PC-9 (cell line): ENCODE measurements around the gene SCARF2. TPM values are rescaled to one million over a fixed set of nuclear protein-coding genes. Genes with fewer than 3 reads are reported as not detected.

Source experiments
- BruUV-seq: library from RNA; stranded (reverse); fragments of 400-500 nt; replicated peaks from 2 replicates; lab custom pipeline; 2021; lab: Mats Ljungman, UMichigan
- CTCF ChIA-PET: fragments of 300-600 bp; sonication (Branson Sonifier 250); formaldehyde crosslinking; loops from one replicate; lab custom pipeline; 2022; ENCODE audit warnings: antibody characterized with exemption; lab: Charles Lee
- POLR2A ChIA-PET: fragments of 300-600 bp; sonication (Branson Sonifier 250); formaldehyde crosslinking; loops from one replicate; lab custom pipeline; 2022; ENCODE audit warnings: antibody characterized with exemption; ENCODE audit not compliant: unreplicated experiment; lab: Charles Lee
- DNase-seq, 2 experiments: peaks; one replicate each; pipeline versions ENCODE4 v3.0.0 to v3.0.0-alpha.2; 2015 to 2022; ENCODE audit warnings: mixed read lengths in 1 of 2
- H2AFZ ChIP-seq: fragments of 200-600 bp; sonication (generic); 2 replicates; pipeline ENCODE4 v1.8.1; 2017; ENCODE audit warnings: antibody characterized with exemption
- H3F3A ChIP-seq: fragments of 200-600 bp; sonication (generic); 2 replicates; pipeline ENCODE4 v1.8.1; 2017; ENCODE audit warnings: antibody characterized with exemption, mild to moderate bottlenecking, low read depth; ENCODE audit not compliant: insufficient read depth
- H3K27ac ChIP-seq: fragments of 200-600 bp; sonication (generic); 2 replicates; pipeline ENCODE4 v1.6.1; 2016; ENCODE audit warnings: mixed run types
- H3K27me3 ChIP-seq: fragments of 200-600 bp; sonication (generic); 2 replicates; pipeline ENCODE4 v1.6.1; 2016; ENCODE audit warnings: low read depth, mixed run types; ENCODE audit not compliant: insufficient read depth
- H3K36me3 ChIP-seq: fragments of 200-600 bp; sonication (generic); 2 replicates; pipeline ENCODE4 v1.6.1; 2016; ENCODE audit warnings: low read depth, mixed run types
- H3K4me1 ChIP-seq: fragments of 200-600 bp; sonication (generic); replicated peaks from 2 replicates; pipeline ENCODE4 v1.6.1; 2016; ENCODE audit warnings: mixed run types; ENCODE audit not compliant: insufficient read depth
- H3K4me2 ChIP-seq: fragments of 200-600 bp; sonication (generic); 2 replicates; pipeline ENCODE4 v1.6.1; 2017; ENCODE audit warnings: mixed run types
- H3K4me3 ChIP-seq: fragments of 200-600 bp; sonication (generic); 2 replicates; pipeline ENCODE4 v1.6.1; 2016; ENCODE audit warnings: mixed run types
- H3K79me2 ChIP-seq: fragments of 200-600 bp; sonication (generic); 2 replicates; pipeline ENCODE4 v1.6.1; 2017; ENCODE audit warnings: low read depth, mixed run types
- H3K9me2 ChIP-seq: fragments of 200-600 bp; sonication (generic); 2 replicates; pipeline ENCODE4 v1.8.1; 2017; ENCODE audit warnings: mild to moderate bottlenecking; ENCODE audit not compliant: insufficient read depth
- H3K9me3 ChIP-seq: fragments of 200-600 bp; sonication (generic); 2 replicates; pipeline ENCODE4 v1.8.1; 2016; ENCODE audit warnings: low read depth; ENCODE audit not compliant: insufficient read depth
- H4K20me1 ChIP-seq: fragments of 200-600 bp; sonication (generic); 2 replicates; pipeline ENCODE4 v1.8.1; 2017; ENCODE audit not compliant: insufficient read depth
- CTCF ChIP-seq: fragments of 200-600 bp; sonication (generic); conservative IDR thresholded peaks from 2 replicates; pipeline ENCODE4 v1.6.1; 2017; ENCODE audit warnings: mixed run types, antibody characterized with exemption, mild to moderate bottlenecking, moderate library complexity
- EZH2 ChIP-seq: fragments of 200-600 bp; sonication (generic); IDR thresholded peaks from 2 replicates; pipeline ENCODE4 v1.8.0; 2017; ENCODE audit warnings: antibody characterized with exemption, low read depth
- intact Hi-C: fragments of 100-400 bp; cut with micrococcal nuclease; formaldehyde crosslinking; loops from one replicate; pipeline ENCODE4 v1.10.0; 2022; ENCODE audit not compliant: unreplicated experiment
- total RNA-seq: library from RNA; stranded (reverse); gene quantifications from 2 replicates; pipeline ENCODE4 v1.2.3, GENCODE V29; 2021

The SCARF2 gene
- total RNA-seq, 1 experiment from 2014 or later: 0.52 TPM

DNA sequence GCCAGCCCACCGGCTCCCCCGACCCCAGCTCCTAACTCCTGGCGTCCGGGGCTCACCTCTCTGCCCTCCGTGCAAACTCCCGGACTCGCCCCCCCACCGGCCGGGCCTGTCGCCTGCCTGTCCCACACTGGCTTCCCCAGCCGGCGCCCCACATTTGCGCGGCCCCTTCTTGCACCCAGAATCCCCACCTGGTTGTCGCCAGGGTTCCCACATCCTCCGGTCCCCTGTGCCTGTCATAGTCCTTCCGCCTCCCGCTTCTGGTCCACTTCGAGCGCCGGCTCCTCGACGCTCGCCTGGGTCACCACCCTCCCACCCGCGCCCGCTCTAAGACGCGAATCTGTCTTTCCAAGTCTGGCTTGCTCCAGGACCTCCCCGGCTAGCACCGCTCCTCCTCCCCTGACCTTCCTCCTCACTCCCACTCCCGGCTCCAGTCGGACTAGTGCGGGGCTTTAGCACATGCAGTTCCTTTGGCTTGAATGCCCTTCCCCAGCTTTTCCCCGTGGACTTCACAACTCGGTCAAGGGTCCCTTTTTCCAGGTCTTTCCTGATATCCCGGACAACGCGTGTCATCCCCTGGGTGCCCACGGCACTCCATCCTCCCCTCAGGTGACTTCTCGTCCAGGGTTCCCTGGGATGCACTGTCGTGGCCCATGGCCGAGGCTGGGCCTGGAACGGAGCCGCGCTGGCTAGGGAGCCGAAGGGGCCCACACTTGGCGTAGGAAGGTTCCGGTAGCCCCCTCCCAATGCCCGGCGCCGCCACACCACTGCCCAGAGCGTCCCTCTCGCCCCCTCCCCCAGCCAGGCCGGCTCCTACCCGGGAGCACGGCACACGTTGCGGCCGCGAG lies 635 bp downstream of the SCARF2 start:
- TF ChIP-seq EZH2 (no peak), CTCF (no peak)
- no peak overlapping the region for H3K4me2 ChIP-seq
- CTCF ChIA-PET: no interaction called here
- no peak overlapping the region for H2AFZ ChIP-seq
- H3F3A ChIP-seq: no peaks in the 10 kb centered on the region
- DNase-seq: no peak
- no peak overlapping the region for H3K4me3 ChIP-seq
- H3K9me2 ChIP-seq: no peaks in the 10 kb centered on the region
- no TSS peak for BruUV-seq
- intact Hi-C loops: no loop called here
- POLR2A ChIA-PET: interaction anchor here (0.6 kb wide), 1 partner anchor 12 kb away, joined by 7 read pairs; no protein-coding TSS in a partner anchor
- no peak overlapping the region for H3K27ac ChIP-seq
- H4K20me1 ChIP-seq: no peaks in the 10 kb centered on the region
- H3K4me1 ChIP-seq: no peaks in the 10 kb centered on the region
- H3K9me3 ChIP-seq: no peaks in the 10 kb centered on the region
- H3K36me3 ChIP-seq: no peaks in the 10 kb centered on the region
- H3K27me3 ChIP-seq: no peaks in the 10 kb centered on the region
- H3K79me2 ChIP-seq: no peaks in the 10 kb centered on the region

DNA sequence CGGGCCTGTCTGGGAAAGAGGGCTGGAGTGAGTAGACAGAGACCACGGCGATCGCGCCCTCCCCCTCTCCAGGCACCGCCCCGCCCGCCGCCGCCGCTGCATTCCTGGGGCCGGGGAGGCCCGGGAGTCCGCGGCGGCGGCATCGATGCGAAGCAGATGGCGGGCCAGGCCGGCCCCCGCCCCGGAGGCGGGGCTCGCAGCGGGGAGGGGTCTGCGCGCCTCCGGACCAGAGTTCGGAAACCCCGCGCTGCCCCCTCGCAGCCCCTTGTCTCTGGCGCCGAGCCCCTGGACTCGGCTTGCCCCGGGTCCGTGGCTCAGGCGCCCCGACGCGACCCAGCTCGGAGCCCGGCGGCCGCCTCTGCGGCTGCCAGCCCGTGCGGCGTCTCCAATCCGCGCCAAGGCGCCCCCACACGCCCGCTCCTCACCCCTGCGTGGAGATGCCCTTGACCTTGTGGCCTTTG lies 1.3 kb downstream of the SCARF2 start:
- TF ChIP-seq EZH2 (no peak), CTCF (no peak)
- no peak overlapping the region for H3K4me2 ChIP-seq
- H3K27me3 ChIP-seq: no peaks in the 10 kb centered on the region
- H3K4me3 ChIP-seq: no peak overlapping the region
- ChIA-PET CTCF (no interaction called here), POLR2A (interaction anchor here (0.6 kb wide), 1 partner anchor 12 kb away, joined by 7 read pairs; no protein-coding TSS in a partner anchor)
- no peaks in the 10 kb centered on the region for H3K79me2 ChIP-seq
- H4K20me1 ChIP-seq: no peaks in the 10 kb centered on the region
- no TSS peak for BruUV-seq
- intact Hi-C loops: no loop called here
- no peak overlapping the region for H2AFZ ChIP-seq
- no peak for DNase-seq
- H3K27ac ChIP-seq: no peak overlapping the region
- no peaks in the 10 kb centered on the region for H3K9me2 ChIP-seq
- H3K4me1 ChIP-seq: no peaks in the 10 kb centered on the region
- H3K36me3 ChIP-seq: no peaks in the 10 kb centered on the region
- no peaks in the 10 kb centered on the region for H3F3A ChIP-seq
- H3K9me3 ChIP-seq: no peaks in the 10 kb centered on the region

GRCh38 chr22:20435436-20436306 lies 2.0 kb downstream of the SCARF2 start:
- Histone ChIP-seq H2AFZ (no peak overlapping the region), H3K4me3 (no peak overlapping the region), H3K79me2 (no peaks in the 10 kb centered on the region), H3K9me2 (no peaks in the 10 kb centered on the region), H3K4me2 (no peak overlapping the region), H4K20me1 (no peaks in the 10 kb centered on the region), H3K27ac (no peak overlapping the region), H3K27me3 (no peaks in the 10 kb centered on the region; the same call in 1 of the 2 replicates), H3K36me3 (no peaks in the 10 kb centered on the region), H3K4me1 (no peaks in the 10 kb centered on the region), H3K9me3 (no peaks in the 10 kb centered on the region), H3F3A (no peaks in the 10 kb centered on the region)
- no TSS peak for BruUV-seq
- POLR2A ChIA-PET: no interaction called here
- DNase-seq: no peak
- CTCF ChIA-PET: no interaction called here
- intact Hi-C loops: no loop called here
- TF ChIP-seq EZH2 (no peak), CTCF (no peak)
